ENCODE data around the gene RFX8.

DNA sequence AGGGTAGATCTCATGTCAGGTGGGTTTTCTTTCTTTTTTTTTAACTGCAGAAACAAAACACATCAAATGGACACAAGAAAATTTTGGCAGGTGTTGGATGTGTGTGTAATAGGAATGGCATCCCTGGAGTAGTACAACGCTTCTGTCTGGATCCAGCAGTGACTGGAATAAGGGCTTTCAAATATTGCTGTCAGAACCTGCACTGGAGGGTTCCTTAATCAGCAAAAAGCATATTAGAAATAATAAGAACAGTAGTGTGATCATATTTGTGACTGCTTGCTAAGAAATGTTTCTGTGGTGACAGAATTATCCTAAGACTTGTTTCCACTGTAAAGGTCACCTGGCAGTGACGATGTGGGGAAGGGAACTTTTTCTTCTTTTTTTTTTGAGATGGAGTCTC, 118.4 kb downstream of the RFX8 start:
- TF ChIP-seq POLR2A (IDR thresholded peaks at IDR 0.05) (no peak), POLR2AphosphoS5 (IDR thresholded peaks at IDR 0.05) (no peak), EP300 (IDR thresholded peaks at IDR 0.05; ENCODE audit: low read depth) (no peak)
- TF ChIP-seq, protein P1, sequence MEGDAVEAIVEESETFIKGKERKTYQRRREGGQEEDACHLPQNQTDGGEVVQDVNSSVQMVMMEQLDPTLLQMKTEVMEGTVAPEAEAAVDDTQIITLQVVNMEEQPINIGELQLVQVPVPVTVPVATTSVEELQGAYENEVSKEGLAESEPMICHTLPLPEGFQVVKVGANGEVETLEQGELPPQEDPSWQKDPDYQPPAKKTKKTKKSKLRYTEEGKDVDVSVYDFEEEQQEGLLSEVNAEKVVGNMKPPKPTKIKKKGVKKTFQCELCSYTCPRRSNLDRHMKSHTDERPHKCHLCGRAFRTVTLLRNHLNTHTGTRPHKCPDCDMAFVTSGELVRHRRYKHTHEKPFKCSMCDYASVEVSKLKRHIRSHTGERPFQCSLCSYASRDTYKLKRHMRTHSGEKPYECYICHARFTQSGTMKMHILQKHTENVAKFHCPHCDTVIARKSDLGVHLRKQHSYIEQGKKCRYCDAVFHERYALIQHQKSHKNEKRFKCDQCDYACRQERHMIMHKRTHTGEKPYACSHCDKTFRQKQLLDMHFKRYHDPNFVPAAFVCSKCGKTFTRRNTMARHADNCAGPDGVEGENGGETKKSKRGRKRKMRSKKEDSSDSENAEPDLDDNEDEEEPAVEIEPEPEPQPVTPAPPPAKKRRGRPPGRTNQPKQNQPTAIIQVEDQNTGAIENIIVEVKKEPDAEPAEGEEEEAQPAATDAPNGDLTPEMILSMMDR (IDR thresholded peaks at IDR 0.05) = no peak

Measured in transverse colon (tissue), 4 donors.